K562 (cell line): ENCODE results near the gene LRRC4B. TPM values are rescaled to one million over a fixed set of nuclear protein-coding genes. Genes with fewer than 3 reads are reported as not detected.
A peak's percentile ranks its signal among the peaks of the same experiment; 100 is the strongest.
"Not testable (repeated sequence)": the region's sequence is repeated elsewhere in the genome, so short reads cannot be mapped to it uniquely, and the experiment has no call there.

Experiments
- ATF1 ChIP-seq, 2 experiments: fragments of 450-650 bp in 1 of 2; IDR thresholded peaks; 2 replicates each; pipeline ENCODE4 v1.6.1; 2016; ENCODE audit warnings: missing compliant biosample characterization in 1 of 2, missing genetic modification characterization in 1 of 2
- ATF3 ChIP-seq, 2 experiments: fragments of 450-650 bp in 1 of 2; sonication (generic) in 1 of 2; formaldehyde crosslinking in 1 of 2; IDR thresholded peaks in 1 of 2; conservative IDR thresholded peaks in 1 of 2; 2 replicates each; pipeline versions ENCODE4 v1.6.1 to v1.8.1; 2016 to 2023; ENCODE audit warnings: mild to moderate bottlenecking in 2 of 2, moderate library complexity in 2 of 2, inconsistent platforms in 1 of 2, missing genetic modification reagents in 1 of 2
- CHD2 ChIP-seq: IDR thresholded peaks from 2 replicates; pipeline ENCODE4 v1.6.1; 2011; ENCODE audit warnings: low read depth, low read length
- CREB1 ChIP-seq, 2 experiments: sonication (generic) in 1 of 2; formaldehyde crosslinking in 1 of 2; IDR thresholded peaks; 2 replicates each; pipeline versions ENCODE4 v1.6.1 to v1.8.0; 2012 to 2022; ENCODE audit warnings: inconsistent platforms in 1 of 2, mild to moderate bottlenecking in 1 of 2, missing genetic modification reagents in 1 of 2, moderate library complexity in 1 of 2
- CXXC5 ChIP-seq: fragments of 250-450 bp; sonication (Bioruptor Pico); IDR thresholded peaks from 2 replicates; pipeline ENCODE4 v1.8.0; 2022; ENCODE audit warnings: inconsistent platforms, mild to moderate bottlenecking, moderate library complexity
- L3MBTL2 ChIP-seq: fragments of 450-650 bp; IDR thresholded peaks from 2 replicates; pipeline ENCODE4 v1.6.1; 2016; ENCODE audit warnings: mild to moderate bottlenecking, moderate library complexity
- NFATC3 ChIP-seq: fragments of 450-650 bp; IDR thresholded peaks from 2 replicates; pipeline ENCODE4 v1.6.1; 2017; ENCODE audit warnings: mild to moderate bottlenecking
- NFYB ChIP-seq: IDR thresholded peaks from 2 replicates; pipeline ENCODE4 v1.6.1; 2011; ENCODE audit warnings: mild to moderate bottlenecking, moderate library complexity; ENCODE audit not compliant: insufficient read length; ENCODE audit errors: extremely low read depth
- PHF8 ChIP-seq: fragments of 200-600 bp; sonication (generic); IDR thresholded peaks from 2 replicates; pipeline ENCODE4 v1.6.1; 2012; ENCODE audit warnings: mixed run types, mild to moderate bottlenecking, inconsistent platforms, low read length, moderate library complexity, borderline replicate concordance
- RAD21 ChIP-seq, 2 experiments: fragments of 250-450 bp in 1 of 2; fragments of 450-650 bp in 1 of 2; sonication (Bioruptor Pico) in 1 of 2; formaldehyde crosslinking in 1 of 2; IDR thresholded peaks in 1 of 2; conservative IDR thresholded peaks in 1 of 2; 2 replicates each; pipeline versions ENCODE4 v1.4.0 to v1.8.0; 2020 to 2022; ENCODE audit warnings: mild to moderate bottlenecking in 2 of 2, moderate library complexity in 1 of 2
- RB1 ChIP-seq: fragments of 450-650 bp; IDR thresholded peaks from 2 replicates; pipeline ENCODE4 v1.6.1; 2017; ENCODE audit warnings: low read depth, mild to moderate bottlenecking
- RBFOX2 ChIP-seq: fragments of 200-400 bp; formaldehyde crosslinking; IDR thresholded peaks from 2 replicates; pipeline ENCODE4 v1.6.1; 2017; ENCODE audit warnings: low read depth, mild to moderate bottlenecking, low read length, moderate library complexity
- RFX5 ChIP-seq: IDR thresholded peaks from 2 replicates; pipeline ENCODE4 v1.6.1; 2011; ENCODE audit warnings: low read depth, mild to moderate bottlenecking, improper control_type of control experiment, low read length
- TFAP4 ChIP-seq: sonication (generic); formaldehyde crosslinking; IDR thresholded peaks from 2 replicates; pipeline ENCODE4 v1.8.0; 2022; ENCODE audit warnings: missing genetic modification reagents, mild to moderate bottlenecking, moderate library complexity, borderline replicate concordance
- ZBTB12 ChIP-seq: fragments of 250-450 bp; sonication (Bioruptor Pico); IDR thresholded peaks from 2 replicates; pipeline ENCODE4 v1.4.0; 2020
- polyA plus RNA-seq, 8 experiments: library from polyadenylated mRNA; depleted of rRNA in 4 of 8; stranded (reverse) in 5 of 8; unstranded in 3 of 8; fragments of >200 nt; fragmentation: Nextera tagmentation in 2 of 8; fragmentation: Illumina TruSeq in 1 of 8; extraction: Ambion mirVana in 2 of 8; extraction: Trizol in 1 of 8; gene quantifications; 2 replicates each; pipeline versions ENCODE4 v1.2.1 to v1.2.3, GENCODE V29; 2011 to 2014; ENCODE audit warnings: inconsistent platforms in 1 of 8, missing spikeins in 1 of 8
- total RNA-seq, 7 experiments: library from RNA; depleted of rRNA in 6 of 7; stranded (reverse); fragments of >200 nt in 6 of 7; fragmentation: Illumina TruSeq in 2 of 7; extraction: Trizol in 2 of 7; gene quantifications; 2 replicates each; pipeline versions ENCODE4 v1.2.1 to v1.2.3, GENCODE V29; 2011 to 2021; ENCODE audit warnings: low replicate concordance in 1 of 7
- TF ChIP-seq, protein P1 (sequence below): sonication (generic); formaldehyde crosslinking; IDR thresholded peaks from 2 replicates; pipeline ENCODE4 v1.8.1; 2023; ENCODE audit warnings: mild to moderate bottlenecking, missing genetic modification reagents
- TF ChIP-seq, protein P2 (sequence below), 3 experiments: IDR thresholded peaks in 2 of 3; conservative IDR thresholded peaks in 1 of 3; 2 replicates each; pipeline ENCODE4 v1.5.1; 2011 to 2012; ENCODE audit warnings: low read length in 3 of 3, mild to moderate bottlenecking in 3 of 3, control low read depth in 2 of 3, improper control_type of control experiment in 1 of 3, inconsistent platforms in 1 of 3, low read depth in 1 of 3, mixed read lengths in 1 of 3, moderate library complexity in 1 of 3; ENCODE audit not compliant: insufficient read depth in 2 of 3

The LRRC4B gene
- total and polyA plus RNA-seq, 9 of the 15 experiments (the other 6 are each of a cell fraction or from before 2014, with no cell fraction given), result 0.18 to 9.6 (median 2.9) TPM; not detected in 2

DNA sequence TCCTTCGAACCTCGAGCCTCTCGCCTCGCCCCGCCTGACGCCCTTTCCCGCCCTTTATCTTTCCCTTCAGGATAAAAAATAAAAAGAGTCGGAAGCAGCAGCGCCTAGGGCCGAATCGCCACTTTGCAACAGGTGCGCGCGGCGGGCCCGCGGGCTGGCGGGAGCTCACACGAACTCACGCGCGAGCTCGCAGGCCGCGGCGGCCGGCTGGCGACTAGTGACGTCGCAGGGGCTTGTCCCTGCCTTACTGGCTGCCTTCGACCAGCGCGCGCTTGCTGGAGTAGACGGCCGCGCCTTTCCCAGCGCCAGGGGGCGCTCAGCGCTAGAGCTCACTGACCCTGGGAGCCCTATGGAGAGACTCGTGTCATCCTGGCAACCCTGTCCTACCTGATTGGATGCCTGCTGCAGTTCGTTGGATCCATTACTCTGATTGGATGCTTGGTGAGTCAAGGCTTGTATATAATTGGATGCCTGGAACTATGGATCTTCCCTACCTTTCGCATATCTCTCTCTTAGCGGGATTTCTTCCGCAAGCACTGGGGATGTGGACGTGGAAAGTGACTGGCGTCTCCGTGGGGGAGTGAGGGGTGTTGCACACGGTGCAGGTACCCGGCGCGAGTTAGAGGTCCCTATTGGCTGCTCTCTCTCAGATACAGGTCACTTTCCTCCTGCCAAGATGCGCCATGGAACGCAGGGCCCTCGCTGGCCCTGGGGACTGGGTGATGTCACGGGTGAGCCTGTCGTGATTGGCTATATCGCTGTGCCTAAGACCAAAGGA, 38.0 kb upstream of the LRRC4B start (continued):
- TF ChIP-seq RAD21 (CRISPR knock-in tag; conservative IDR thresholded peaks at IDR 0.05 in 1 of 2, IDR thresholded peaks at IDR 0.05 in 1 of 2) (peak in 1 of 2 experiments; percentile 13; a peak in 1 of 4 replicates), RB1 (0 out of 2 replicates have a peak, but pooled peaks have one; percentile 22), CREB1 (CRISPR knock-in tag; IDR thresholded peaks at IDR 0.05) (peak; percentile 84), RFX5 (peak; percentile 92), TFAP4 (peak; percentile 34; the same call in 1 of the 2 replicates), ATF3 (CRISPR knock-in tag; conservative IDR thresholded peaks at IDR 0.05) (0 out of 2 replicates have a peak, but pooled peaks have one; percentile 23), L3MBTL2 (peak; percentile 81), CXXC5 (CRISPR knock-in tag) (peak; percentile 63), CHD2 (peak; percentile 71), ATF1 (tag; IDR thresholded peaks at IDR 0.05) (peak; percentile 77), PHF8 (peak; percentile 16; the same call in 1 of the 2 replicates), NFYB (peak; percentile 37), NFATC3 (peak; percentile 91), ZBTB12 (peak; percentile 50; the same call in 1 of the 2 replicates), RBFOX2 (peak; percentile 66)
- TF ChIP-seq CREB1 (IDR thresholded peaks at IDR 0.05); ATF3 (IDR thresholded peaks at IDR 0.05); ATF1 (CRISPR knock-in tag; IDR thresholded peaks at IDR 0.05): not testable (repeated sequence)
- TF ChIP-seq, protein P1, sequence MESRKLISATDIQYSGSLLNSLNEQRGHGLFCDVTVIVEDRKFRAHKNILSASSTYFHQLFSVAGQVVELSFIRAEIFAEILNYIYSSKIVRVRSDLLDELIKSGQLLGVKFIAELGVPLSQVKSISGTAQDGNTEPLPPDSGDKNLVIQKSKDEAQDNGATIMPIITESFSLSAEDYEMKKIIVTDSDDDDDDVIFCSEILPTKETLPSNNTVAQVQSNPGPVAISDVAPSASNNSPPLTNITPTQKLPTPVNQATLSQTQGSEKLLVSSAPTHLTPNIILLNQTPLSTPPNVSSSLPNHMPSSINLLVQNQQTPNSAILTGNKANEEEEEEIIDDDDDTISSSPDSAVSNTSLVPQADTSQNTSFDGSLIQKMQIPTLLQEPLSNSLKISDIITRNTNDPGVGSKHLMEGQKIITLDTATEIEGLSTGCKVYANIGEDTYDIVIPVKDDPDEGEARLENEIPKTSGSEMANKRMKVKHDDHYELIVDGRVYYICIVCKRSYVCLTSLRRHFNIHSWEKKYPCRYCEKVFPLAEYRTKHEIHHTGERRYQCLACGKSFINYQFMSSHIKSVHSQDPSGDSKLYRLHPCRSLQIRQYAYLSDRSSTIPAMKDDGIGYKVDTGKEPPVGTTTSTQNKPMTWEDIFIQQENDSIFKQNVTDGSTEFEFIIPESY (CRISPR knock-in tag), result peak; percentile 98
- TF ChIP-seq, protein P2, sequence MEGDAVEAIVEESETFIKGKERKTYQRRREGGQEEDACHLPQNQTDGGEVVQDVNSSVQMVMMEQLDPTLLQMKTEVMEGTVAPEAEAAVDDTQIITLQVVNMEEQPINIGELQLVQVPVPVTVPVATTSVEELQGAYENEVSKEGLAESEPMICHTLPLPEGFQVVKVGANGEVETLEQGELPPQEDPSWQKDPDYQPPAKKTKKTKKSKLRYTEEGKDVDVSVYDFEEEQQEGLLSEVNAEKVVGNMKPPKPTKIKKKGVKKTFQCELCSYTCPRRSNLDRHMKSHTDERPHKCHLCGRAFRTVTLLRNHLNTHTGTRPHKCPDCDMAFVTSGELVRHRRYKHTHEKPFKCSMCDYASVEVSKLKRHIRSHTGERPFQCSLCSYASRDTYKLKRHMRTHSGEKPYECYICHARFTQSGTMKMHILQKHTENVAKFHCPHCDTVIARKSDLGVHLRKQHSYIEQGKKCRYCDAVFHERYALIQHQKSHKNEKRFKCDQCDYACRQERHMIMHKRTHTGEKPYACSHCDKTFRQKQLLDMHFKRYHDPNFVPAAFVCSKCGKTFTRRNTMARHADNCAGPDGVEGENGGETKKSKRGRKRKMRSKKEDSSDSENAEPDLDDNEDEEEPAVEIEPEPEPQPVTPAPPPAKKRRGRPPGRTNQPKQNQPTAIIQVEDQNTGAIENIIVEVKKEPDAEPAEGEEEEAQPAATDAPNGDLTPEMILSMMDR (IDR thresholded peaks at IDR 0.05 in 2 of 3, conservative IDR thresholded peaks at IDR 0.05 in 1 of 3; ENCODE audit: insufficient read depth in 2 of 3, low read depth in 1 of 3, low read length in 3 of 3), result peak in 1 of 3 experiments; percentile 56; a peak in 2 of 6 replicates
